Kidney glomerular epithelial cell (primary cell): ENCODE measurements around the gene RAB3GAP2.
A peak's percentile ranks its signal among the peaks of the same experiment; 100 is the strongest.
"Not testable (repeated sequence)": the region's sequence is repeated elsewhere in the genome, so short reads cannot be mapped to it uniquely, and the experiment has no call there.

Experiments used
- DNase-seq: peaks from one replicate; lab custom pipeline; 2025; lab: John Stamatoyannopoulos, UW

RAB3GAP2 gene

GRCh38 chr1:220139966-220140365 lies 132.3 kb downstream of the RAB3GAP2 start:
- DNase-seq = no peak

- no peak for DNase-seq
Observed at GRCh38 chr1:220137019-220137786, 135.1 kb downstream of the RAB3GAP2 start.

- DNase-seq = no peak
Observed at GRCh38 chr1:220135755-220136154, 136.5 kb downstream of the RAB3GAP2 start.

- no peak for DNase-seq
Observed at GRCh38 chr1:220129479-220130210, 142.6 kb downstream of the RAB3GAP2 start.

GRCh38 chr1:220127076-220127475 lies 145.2 kb downstream of the RAB3GAP2 start:
- no peak for DNase-seq

GRCh38 chr1:220124542-220124941 lies 147.7 kb downstream of the RAB3GAP2 start:
- DNase-seq = no peak

GRCh38 chr1:220123889-220124288 lies 148.4 kb downstream of the RAB3GAP2 start:
- DNase-seq = no peak

GRCh38 chr1:220123066-220123465 lies 149.2 kb downstream of the RAB3GAP2 start:
- no peak for DNase-seq

- no peak for DNase-seq
Observed at GRCh38 chr1:220121791-220122530, 150.3 kb downstream of the RAB3GAP2 start.

- no peak for DNase-seq
Observed at GRCh38 chr1:220119043-220119512, 153.2 kb downstream of the RAB3GAP2 start.

GRCh38 chr1:220113136-220113695 lies 159.0 kb downstream of the RAB3GAP2 start:
- peak; percentile 49 for DNase-seq

- not testable (repeated sequence) for DNase-seq
Observed at GRCh38 chr1:220112600-220112999, 159.7 kb downstream of the RAB3GAP2 start.

GRCh38 chr1:220110473-220110872 lies 161.8 kb downstream of the RAB3GAP2 start:
- not testable (repeated sequence) for DNase-seq

- DNase-seq = no peak
Observed at GRCh38 chr1:220099826-220100225, 172.4 kb downstream of the RAB3GAP2 start.
